ENCODE results near the gene SELENOO. TPM values are rescaled to one million over a fixed set of nuclear protein-coding genes. Genes with fewer than 3 reads are reported as not detected.

SELENOO gene
- total RNA-seq, 1 donor from 2014 or later: 39.0 TPM

DNA sequence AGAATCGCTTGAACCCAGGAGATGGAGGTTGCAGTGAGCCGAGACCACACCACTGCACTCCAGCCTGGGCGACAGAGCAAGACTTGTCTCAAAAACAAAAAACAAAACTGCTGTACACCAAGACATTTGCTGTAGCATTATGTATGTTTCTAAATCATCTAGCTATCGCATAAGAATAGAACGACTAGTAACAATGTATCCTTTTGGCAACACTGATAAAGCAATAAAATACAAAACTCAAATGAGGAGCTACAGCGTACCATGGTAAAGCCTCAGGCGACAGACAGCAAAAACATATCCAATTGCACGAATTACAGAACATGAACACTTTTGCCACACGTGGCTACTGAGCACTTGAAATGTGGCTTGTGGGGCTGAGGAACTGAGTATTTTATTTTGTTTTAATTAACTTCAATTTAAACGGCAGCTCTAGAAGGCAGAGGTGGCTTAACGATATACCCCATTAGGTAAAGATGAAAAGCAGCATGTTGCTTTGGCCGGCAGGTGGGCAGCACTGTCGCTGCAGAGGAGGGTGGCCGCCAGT is 41.7 kb downstream of the SELENOO start:
- intact Hi-C loops (cut with micrococcal nuclease): loop anchor here (2.0 to 10.0 kb wide), 2 partner anchors 232 to 314 kb away; partner anchors contain the start of gene SBF1
- CTCF ChIA-PET: interaction anchor here (1.0 to 3.0 kb wide), 9 partner anchors 9 to 379 kb away, joined by 3 to 17 read pairs (median 8); partner anchors contain the start of genes DENND6B, HDAC10 and SCO2
- Mint-ChIP-seq H3K36me3 (ENCODE audit: low read depth) (peaks cover 36% of the 10 kb centered on the region), H3K4me1 (peaks cover 45% of the 10 kb centered on the region), H3K9me3 (no peaks in the 10 kb centered on the region), H3K4me3 (peak overlapping the region; percentile 100), H3K27ac (no peak overlapping the region), H3K27me3 (no peaks in the 10 kb centered on the region)
- TF ChIP-seq CTCF (IDR thresholded peaks at IDR 0.05): no peak
- POLR2A ChIA-PET: interaction anchor here (1.2 to 1.5 kb wide), 2 partner anchors 100 to 208 kb away, joined by 3 to 4 read pairs; no protein-coding TSS in a partner anchor
- no peak for DNase-seq
- ATAC-seq (ENCODE audit: low read depth): no peak

- POLR2A ChIA-PET: interaction anchor here (0.6 to 2.1 kb wide), 18 partner anchors 7 to 385 kb away, joined by 3 to 30 read pairs (median 4); partner anchors contain the start of genes HDAC10, LMF2, NCAPH2 and PLXNB2
These were observed 43.0 kb downstream of the SELENOO start for GRCh38 chr22:50243685-50244419.

DNA sequence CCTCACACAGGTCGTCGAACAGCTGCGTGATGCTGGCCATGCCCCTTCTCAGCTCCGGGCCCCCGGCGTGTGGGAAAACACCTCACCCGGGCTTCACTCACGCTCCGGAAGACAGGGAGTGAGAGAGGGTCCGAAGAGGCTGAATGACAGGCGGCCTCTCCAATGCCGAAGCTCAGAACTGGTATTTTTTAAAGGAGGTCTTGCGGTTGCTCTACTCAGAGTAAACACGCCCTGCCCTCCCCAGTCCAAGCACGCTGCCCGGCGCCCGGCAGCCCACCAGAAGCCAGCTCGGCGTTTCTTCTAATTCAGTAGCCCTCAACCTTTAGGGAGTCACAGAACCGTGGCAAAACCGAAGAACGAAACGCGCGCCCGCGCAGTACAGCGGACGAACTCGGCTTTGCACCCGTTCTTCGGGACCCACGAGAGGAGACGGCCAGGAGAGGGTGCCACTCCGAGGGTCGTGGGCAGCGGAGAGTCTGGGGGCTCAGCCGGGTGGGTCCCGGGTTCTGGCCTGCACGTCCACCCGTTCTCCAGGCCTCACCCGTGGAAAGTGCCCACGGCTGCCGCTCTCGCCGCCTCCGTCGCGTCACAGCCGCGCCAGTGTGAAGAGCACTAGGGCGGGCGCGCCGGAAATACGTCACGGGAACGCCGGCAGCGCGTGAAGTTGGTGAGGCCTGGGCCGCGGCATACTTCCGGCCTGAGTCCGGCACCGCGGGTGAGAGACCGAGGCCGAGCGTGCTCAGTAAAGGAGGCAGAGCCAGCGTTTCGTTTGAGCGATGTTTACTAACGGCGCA is 43.8 kb downstream of the SELENOO start, which contains the start of gene TUBGCP6:
Gene TUBGCP6, minus strand, starts transcription at position 604 of the 794 bp plus-strand sequence. Its CDS starts 564 bp downstream, at position 40.
- Mint-ChIP-seq H3K4me1 (peaks cover 52% of the 10 kb centered on the region), H3K27me3 (no peaks in the 10 kb centered on the region), H3K4me3 (peak within 1 kb of the TSS; percentile 100), H3K36me3 (ENCODE audit: low read depth) (peaks cover 31% of the 10 kb centered on the region), H3K9me3 (no peaks in the 10 kb centered on the region), H3K27ac (peak within 1 kb of the TSS; percentile 100)
- ChIA-PET POLR2A (interaction anchor here (0.5 to 2.1 kb wide), 19 partner anchors 25 to 384 kb away, joined by 3 to 30 read pairs (median 4); partner anchors contain the start of genes LMF2, MAPK11, NCAPH2 and PLXNB2), CTCF (interaction anchor here (0.6 to 1.8 kb wide), 8 partner anchors 82 to 376 kb away, joined by 3 to 5 read pairs (median 4); partner anchors contain the start of genes DENND6B and SCO2)
- intact Hi-C loops (cut with micrococcal nuclease): loop anchor here (1.0 to 10.0 kb wide), 4 partner anchors 54 to 281 kb away; partner anchors contain the start of genes NCAPH2, SBF1 and SCO2
- DNase-seq (peak; percentile 96), ATAC-seq (ENCODE audit: low read depth) (peak; percentile 76)
- no peak for TF ChIP-seq CTCF (IDR thresholded peaks at IDR 0.05)

More at GRCh38 chr22:50243685-50244419, 43.0 kb downstream of the SELENOO start:
- intact Hi-C loops (cut with micrococcal nuclease): loop anchor here (1.0 to 10.0 kb wide), 4 partner anchors 53 to 315 kb away; partner anchors contain the start of genes NCAPH2 and SBF1
- Mint-ChIP-seq H3K36me3 (ENCODE audit: low read depth) (peaks cover 35% of the 10 kb centered on the region), H3K27me3 (no peaks in the 10 kb centered on the region), H3K4me3 (peak overlapping the region; percentile 100), H3K4me1 (peaks cover 51% of the 10 kb centered on the region), H3K9me3 (no peaks in the 10 kb centered on the region), H3K27ac (peak overlapping the region; percentile 100)
- TF ChIP-seq CTCF (IDR thresholded peaks at IDR 0.05): no peak
- DNase-seq: no peak
- CTCF ChIA-PET: interaction anchor here (0.6 to 1.8 kb wide), 7 partner anchors 83 to 377 kb away, joined by 3 to 5 read pairs (median 4); partner anchors contain the start of genes DENND6B and SCO2
- ATAC-seq (ENCODE audit: low read depth): no peak

- DNase-seq: no peak
- H3K36me3 Mint-ChIP-seq (ENCODE audit: low read depth): peaks cover 23% of the 10 kb centered on the region
- ATAC-seq (ENCODE audit: low read depth): peak; percentile 36
- ChIA-PET CTCF (interaction anchor here (1.2 to 1.3 kb wide), 2 partner anchors 81 to 97 kb away, joined by 4 read pairs; no protein-coding TSS in a partner anchor), POLR2A (interaction anchor here (0.6 to 1.8 kb wide), 6 partner anchors 13 to 280 kb away, joined by 3 to 5 read pairs (median 4); partner anchors contain the start of genes MAPK11 and SCO2)
- no peaks in the 10 kb centered on the region for H3K27me3 Mint-ChIP-seq
- H3K4me3 Mint-ChIP-seq: peak overlapping the region; percentile 100
- TF ChIP-seq CTCF (IDR thresholded peaks at IDR 0.05): no peak
- H3K9me3 Mint-ChIP-seq: no peaks in the 10 kb centered on the region
- intact Hi-C loops (cut with micrococcal nuclease): loop anchor here (1.0 to 10.0 kb wide), 3 partner anchors 55 to 280 kb away; partner anchors contain the start of genes SBF1 and SCO2
- H3K27ac Mint-ChIP-seq: peak overlapping the region; percentile 100
- H3K4me1 Mint-ChIP-seq: peaks cover 60% of the 10 kb centered on the region
These were observed 44.6 kb downstream of the SELENOO start for GRCh38 chr22:50245214-50246072.

Measured in activated B cell treated with CpG ODN at 0.5 μM for 24 hours (primary cell).